ENCODE data around the gene STK32A.

The STK32A gene

GRCh38 chr5:147306351-147306750 lies 71.5 kb downstream of the STK32A start:
- H3K4me1 ChIP-seq (ENCODE audit: control insufficient read depth in 5 of 5, insufficient read depth in 5 of 5, low read length in 5 of 5), result peaks cover 0 to 40% (median 12%) of the 10 kb centered on the region in 5 donors
- no peak overlapping the region for H3K27ac ChIP-seq (ENCODE audit: low read depth, low read length)
- no peaks in the 10 kb centered on the region for H3K9me3 ChIP-seq (ENCODE audit: control insufficient read depth in 5 of 5, low read length in 5 of 5)
- no peaks in the 10 kb centered on the region for H3K27me3 ChIP-seq (ENCODE audit: control insufficient read depth in 5 of 5, insufficient read depth in 4 of 5, low read length in 5 of 5)
- H3K4me3 ChIP-seq (ENCODE audit: low read depth in 1 of 5, low read length in 5 of 5), result no peak overlapping the region
- no peak overlapping the region for H3K9ac ChIP-seq (ENCODE audit: low read length in 5 of 5)
- H3K36me3 ChIP-seq (ENCODE audit: control insufficient read depth in 5 of 5, insufficient read depth in 5 of 5, low read length in 5 of 5), result no peaks in the 10 kb centered on the region

GRCh38 chr5:147307170-147307569 lies 72.3 kb downstream of the STK32A start:
- Histone ChIP-seq H3K36me3 (ENCODE audit: control insufficient read depth in 5 of 5, insufficient read depth in 5 of 5, low read length in 5 of 5) (no peaks in the 10 kb centered on the region), H3K4me3 (ENCODE audit: low read depth in 1 of 5, low read length in 5 of 5) (no peak overlapping the region), H3K27me3 (ENCODE audit: control insufficient read depth in 5 of 5, insufficient read depth in 4 of 5, low read length in 5 of 5) (no peaks in the 10 kb centered on the region), H3K9ac (ENCODE audit: low read length in 5 of 5) (no peak overlapping the region), H3K27ac (ENCODE audit: low read depth, low read length) (no peak overlapping the region), H3K4me1 (ENCODE audit: control insufficient read depth in 5 of 5, insufficient read depth in 5 of 5, low read length in 5 of 5) (peaks cover 0 to 43% (median 12%) of the 10 kb centered on the region in 5 donors), H3K9me3 (ENCODE audit: control insufficient read depth in 5 of 5, low read length in 5 of 5) (no peaks in the 10 kb centered on the region)

- peaks cover 0 to 32% (median 8%) of the 10 kb centered on the region in 5 donors for H3K4me1 ChIP-seq (ENCODE audit: control insufficient read depth in 5 of 5, insufficient read depth in 5 of 5, low read length in 5 of 5)
- peak overlapping the region; percentile 37 for H3K27ac ChIP-seq (ENCODE audit: low read depth, low read length)
Observed at GRCh38 chr5:147309621-147310020, 74.8 kb downstream of the STK32A start.

GRCh38 chr5:147310059-147310704 lies 75.4 kb downstream of the STK32A start:
- Histone ChIP-seq H3K4me1 (ENCODE audit: control insufficient read depth in 5 of 5, insufficient read depth in 5 of 5, low read length in 5 of 5) (peaks cover 0 to 32% (median 8%) of the 10 kb centered on the region in 5 donors), H3K27me3 (ENCODE audit: control insufficient read depth in 5 of 5, insufficient read depth in 4 of 5, low read length in 5 of 5) (no peaks in the 10 kb centered on the region), H3K27ac (ENCODE audit: low read depth, low read length) (peak overlapping the region; percentile 37), H3K36me3 (ENCODE audit: control insufficient read depth in 5 of 5, insufficient read depth in 5 of 5, low read length in 5 of 5) (no peaks in the 10 kb centered on the region), H3K9me3 (ENCODE audit: control insufficient read depth in 5 of 5, low read length in 5 of 5) (no peaks in the 10 kb centered on the region), H3K9ac (ENCODE audit: low read length in 5 of 5) (no peak overlapping the region), H3K4me3 (ENCODE audit: low read depth in 1 of 5, low read length in 5 of 5) (no peak overlapping the region)

More at GRCh38 chr5:147309621-147310020, 74.8 kb downstream of the STK32A start:
- Histone ChIP-seq H3K9ac (ENCODE audit: low read length in 5 of 5) (no peak overlapping the region), H3K4me3 (ENCODE audit: low read depth in 1 of 5, low read length in 5 of 5) (no peak overlapping the region), H3K27me3 (ENCODE audit: control insufficient read depth in 5 of 5, insufficient read depth in 4 of 5, low read length in 5 of 5) (no peaks in the 10 kb centered on the region), H3K9me3 (ENCODE audit: control insufficient read depth in 5 of 5, low read length in 5 of 5) (no peaks in the 10 kb centered on the region), H3K36me3 (ENCODE audit: control insufficient read depth in 5 of 5, insufficient read depth in 5 of 5, low read length in 5 of 5) (no peaks in the 10 kb centered on the region)

GRCh38 chr5:147317978-147318684 lies 83.3 kb downstream of the STK32A start:
- H3K9me3 ChIP-seq (ENCODE audit: control insufficient read depth in 5 of 5, low read length in 5 of 5), result no peaks in the 10 kb centered on the region
- H3K27ac ChIP-seq (ENCODE audit: low read depth, low read length), result no peak overlapping the region
- H3K27me3 ChIP-seq (ENCODE audit: control insufficient read depth in 5 of 5, insufficient read depth in 4 of 5, low read length in 5 of 5), result no peaks in the 10 kb centered on the region
- no peaks in the 10 kb centered on the region for H3K4me1 ChIP-seq (ENCODE audit: control insufficient read depth in 5 of 5, insufficient read depth in 5 of 5, low read length in 5 of 5)
- no peak overlapping the region for H3K9ac ChIP-seq (ENCODE audit: low read length in 5 of 5)
- no peaks in the 10 kb centered on the region for H3K36me3 ChIP-seq (ENCODE audit: control insufficient read depth in 5 of 5, insufficient read depth in 5 of 5, low read length in 5 of 5)
- no peak overlapping the region for H3K4me3 ChIP-seq (ENCODE audit: low read depth in 1 of 5, low read length in 5 of 5)

GRCh38 chr5:147321569-147321968 lies 86.7 kb downstream of the STK32A start:
- H3K9me3 ChIP-seq (ENCODE audit: control insufficient read depth in 5 of 5, low read length in 5 of 5), result no peaks in the 10 kb centered on the region
- no peak overlapping the region for H3K9ac ChIP-seq (ENCODE audit: low read length in 5 of 5)
- no peaks in the 10 kb centered on the region for H3K36me3 ChIP-seq (ENCODE audit: control insufficient read depth in 5 of 5, insufficient read depth in 5 of 5, low read length in 5 of 5)
- no peaks in the 10 kb centered on the region for H3K27me3 ChIP-seq (ENCODE audit: control insufficient read depth in 5 of 5, insufficient read depth in 4 of 5, low read length in 5 of 5)
- no peak overlapping the region for H3K27ac ChIP-seq (ENCODE audit: low read depth, low read length)
- no peaks in the 10 kb centered on the region for H3K4me1 ChIP-seq (ENCODE audit: control insufficient read depth in 5 of 5, insufficient read depth in 5 of 5, low read length in 5 of 5)
- no peak overlapping the region for H3K4me3 ChIP-seq (ENCODE audit: low read depth in 1 of 5, low read length in 5 of 5)

GRCh38 chr5:147327421-147327820 lies 92.6 kb downstream of the STK32A start:
- H3K27ac ChIP-seq (ENCODE audit: low read depth, low read length), result no peak overlapping the region
- no peaks in the 10 kb centered on the region for H3K9me3 ChIP-seq (ENCODE audit: control insufficient read depth in 5 of 5, low read length in 5 of 5)
- no peak overlapping the region for H3K4me3 ChIP-seq (ENCODE audit: low read depth in 1 of 5, low read length in 5 of 5)
- H3K36me3 ChIP-seq (ENCODE audit: control insufficient read depth in 5 of 5, insufficient read depth in 5 of 5, low read length in 5 of 5), result no peaks in the 10 kb centered on the region
- H3K9ac ChIP-seq (ENCODE audit: low read length in 5 of 5), result no peak overlapping the region
- H3K27me3 ChIP-seq (ENCODE audit: control insufficient read depth in 5 of 5, insufficient read depth in 4 of 5, low read length in 5 of 5), result no peaks in the 10 kb centered on the region
- peaks cover 0 to 11% (median 4%) of the 10 kb centered on the region in 5 donors for H3K4me1 ChIP-seq (ENCODE audit: control insufficient read depth in 5 of 5, insufficient read depth in 5 of 5, low read length in 5 of 5)

GRCh38 chr5:147327905-147328304 lies 93.1 kb downstream of the STK32A start:
- Histone ChIP-seq H3K36me3 (ENCODE audit: control insufficient read depth in 5 of 5, insufficient read depth in 5 of 5, low read length in 5 of 5) (no peaks in the 10 kb centered on the region), H3K9ac (ENCODE audit: low read length in 5 of 5) (no peak overlapping the region), H3K9me3 (ENCODE audit: control insufficient read depth in 5 of 5, low read length in 5 of 5) (no peaks in the 10 kb centered on the region), H3K4me3 (ENCODE audit: low read depth in 1 of 5, low read length in 5 of 5) (no peak overlapping the region), H3K27me3 (ENCODE audit: control insufficient read depth in 5 of 5, insufficient read depth in 4 of 5, low read length in 5 of 5) (no peaks in the 10 kb centered on the region), H3K4me1 (ENCODE audit: control insufficient read depth in 5 of 5, insufficient read depth in 5 of 5, low read length in 5 of 5) (peaks cover 0 to 11% (median 4%) of the 10 kb centered on the region in 5 donors), H3K27ac (ENCODE audit: low read depth, low read length) (no peak overlapping the region)

GRCh38 chr5:147332658-147333057 lies 97.8 kb downstream of the STK32A start:
- Histone ChIP-seq H3K4me3 (ENCODE audit: low read depth in 1 of 5, low read length in 5 of 5) (no peak overlapping the region), H3K27ac (ENCODE audit: low read depth, low read length) (no peak overlapping the region), H3K9me3 (ENCODE audit: control insufficient read depth in 5 of 5, low read length in 5 of 5) (no peaks in the 10 kb centered on the region), H3K9ac (ENCODE audit: low read length in 5 of 5) (no peak overlapping the region), H3K36me3 (ENCODE audit: control insufficient read depth in 5 of 5, insufficient read depth in 5 of 5, low read length in 5 of 5) (no peaks in the 10 kb centered on the region), H3K4me1 (ENCODE audit: control insufficient read depth in 5 of 5, insufficient read depth in 5 of 5, low read length in 5 of 5) (peaks cover 0 to 12% (median 4%) of the 10 kb centered on the region in 5 donors), H3K27me3 (ENCODE audit: control insufficient read depth in 5 of 5, insufficient read depth in 4 of 5, low read length in 5 of 5) (no peaks in the 10 kb centered on the region)

GRCh38 chr5:147336876-147337275 lies 102.0 kb downstream of the STK32A start:
- peaks cover 0 to 2% (median 0%) of the 10 kb centered on the region in 5 donors for H3K4me1 ChIP-seq (ENCODE audit: control insufficient read depth in 5 of 5, insufficient read depth in 5 of 5, low read length in 5 of 5)
- H3K4me3 ChIP-seq (ENCODE audit: low read depth in 1 of 5, low read length in 5 of 5), result no peak overlapping the region
- no peaks in the 10 kb centered on the region for H3K27me3 ChIP-seq (ENCODE audit: control insufficient read depth in 5 of 5, insufficient read depth in 4 of 5, low read length in 5 of 5)
- H3K9ac ChIP-seq (ENCODE audit: low read length in 5 of 5), result no peak overlapping the region
- H3K9me3 ChIP-seq (ENCODE audit: control insufficient read depth in 5 of 5, low read length in 5 of 5), result peaks cover 0 to 5% (median 4%) of the 10 kb centered on the region in 5 donors
- H3K27ac ChIP-seq (ENCODE audit: low read depth, low read length), result no peak overlapping the region
- H3K36me3 ChIP-seq (ENCODE audit: control insufficient read depth in 5 of 5, insufficient read depth in 5 of 5, low read length in 5 of 5), result no peaks in the 10 kb centered on the region

Data from subcutaneous abdominal adipose tissue (tissue), 5 donors.